T1000 (cell line): ENCODE results near the gene GPATCH8.
"Not testable (repeated sequence)": the region's sequence is repeated elsewhere in the genome, so short reads cannot be mapped to it uniquely, and the experiment has no call there.

Source experiments
- DNase-seq: peaks from one replicate; lab custom pipeline; 2025; ENCODE audit warnings: mixed read lengths; lab: John Stamatoyannopoulos, UW

GPATCH8 gene

GRCh38 chr17:44503147-44504029 is at the start of gene GPATCH8:
TSS of gene GPATCH8 (minus strand) at chr17:44503406. CDS start at chr17:44503370, 36 bp downstream.
- peak; percentile 97 for DNase-seq

GRCh38 chr17:44552361-44552760 is 49.2 kb upstream of the GPATCH8 start:
- no peak for DNase-seq

GRCh38 chr17:44549686-44550085 is 46.5 kb upstream of the GPATCH8 start:
- DNase-seq = no peak

- DNase-seq = no peak
Observed at GRCh38 chr17:44548376-44549230, 45.4 kb upstream of the GPATCH8 start.

- DNase-seq = no peak
Observed at GRCh38 chr17:44547625-44548267, 44.5 kb upstream of the GPATCH8 start.

- no peak for DNase-seq
Observed at GRCh38 chr17:44546671-44547606, 43.7 kb upstream of the GPATCH8 start.

GRCh38 chr17:44543905-44544523 is 40.8 kb upstream of the GPATCH8 start:
- DNase-seq = no peak

GRCh38 chr17:44543213-44543904 is 40.2 kb upstream of the GPATCH8 start:
- DNase-seq = peak; percentile 84

GRCh38 chr17:44541884-44542581 is 38.8 kb upstream of the GPATCH8 start:
- DNase-seq = peak; percentile 23

GRCh38 chr17:44540246-44541084 is 37.3 kb upstream of the GPATCH8 start:
- DNase-seq = no peak

- no peak for DNase-seq
Observed at GRCh38 chr17:44539673-44540072, 36.5 kb upstream of the GPATCH8 start.

GRCh38 chr17:44537922-44538321 is 34.7 kb upstream of the GPATCH8 start:
- DNase-seq = not testable (repeated sequence)

GRCh38 chr17:44536090-44536953 is 33.1 kb upstream of the GPATCH8 start:
- no peak for DNase-seq

GRCh38 chr17:44533533-44534246 is 30.5 kb upstream of the GPATCH8 start:
- peak; percentile 84 for DNase-seq

GRCh38 chr17:44530896-44531418 is 27.8 kb upstream of the GPATCH8 start:
- no peak for DNase-seq

- no peak for DNase-seq
Observed at GRCh38 chr17:44529864-44530263, 26.7 kb upstream of the GPATCH8 start.

- no peak for DNase-seq
Observed at GRCh38 chr17:44527954-44528353, 24.7 kb upstream of the GPATCH8 start.
